NCI-H524 treated with DMSO at 0.1 percent for 48 hours (cell line): ENCODE data around the gene SERPING1.

Source experiments
- DNase-seq: peaks from one replicate; lab custom pipeline; 2025; lab: John Stamatoyannopoulos, UW

The SERPING1 gene

DNA sequence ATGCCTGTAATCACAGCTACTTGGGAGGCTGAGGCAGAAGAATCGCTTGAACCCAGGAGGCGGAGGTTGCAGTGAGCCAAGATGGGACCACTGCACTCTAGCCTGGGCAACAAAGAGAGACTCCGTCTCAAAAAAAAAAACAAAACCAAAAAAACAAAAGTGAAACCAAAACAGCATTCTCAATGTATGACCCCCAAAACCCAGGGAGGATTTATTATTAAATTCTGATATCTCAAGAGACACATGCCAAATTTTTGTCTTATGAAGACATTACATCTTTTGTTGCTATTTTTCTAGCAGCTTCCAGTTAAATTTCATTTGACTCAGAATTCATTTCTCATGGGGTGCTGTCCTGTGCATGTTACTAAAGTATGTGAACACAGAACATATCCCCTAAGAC lies 55.2 kb downstream of the SERPING1 start:
- DNase-seq = no peak

- DNase-seq = no peak
Measured at GRCh38 chr11:57653163-57653562, 55.7 kb downstream of the SERPING1 start.

GRCh38 chr11:57656885-57657193 lies 59.4 kb downstream of the SERPING1 start:
- no peak for DNase-seq

- peak; percentile 93 for DNase-seq
Measured at GRCh38 chr11:57657194-57658022, 59.9 kb downstream of the SERPING1 start, which contains the start of gene CLP1. TSS of gene CLP1 (plus strand) at chr11:57657762. CDS start at chr11:57659477, 1,715 bp downstream.

DNA sequence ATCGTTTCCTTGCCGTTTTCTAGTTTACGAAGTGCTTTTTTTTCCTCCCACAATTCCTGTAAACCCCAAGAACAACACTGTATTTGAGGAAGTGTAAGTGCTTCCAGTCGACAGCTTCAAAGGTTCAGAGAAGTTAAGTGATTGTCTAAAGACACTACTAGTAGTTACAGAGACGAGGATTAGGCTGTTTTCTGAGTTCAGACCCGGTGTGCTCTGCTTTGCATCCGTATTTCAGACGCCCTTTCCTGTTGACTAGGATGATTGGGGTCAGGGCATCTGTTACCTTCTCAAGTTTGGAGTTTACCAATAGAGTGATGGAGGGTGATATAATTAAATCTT lies 60.5 kb downstream of the SERPING1 start:
- DNase-seq = no peak

DNA sequence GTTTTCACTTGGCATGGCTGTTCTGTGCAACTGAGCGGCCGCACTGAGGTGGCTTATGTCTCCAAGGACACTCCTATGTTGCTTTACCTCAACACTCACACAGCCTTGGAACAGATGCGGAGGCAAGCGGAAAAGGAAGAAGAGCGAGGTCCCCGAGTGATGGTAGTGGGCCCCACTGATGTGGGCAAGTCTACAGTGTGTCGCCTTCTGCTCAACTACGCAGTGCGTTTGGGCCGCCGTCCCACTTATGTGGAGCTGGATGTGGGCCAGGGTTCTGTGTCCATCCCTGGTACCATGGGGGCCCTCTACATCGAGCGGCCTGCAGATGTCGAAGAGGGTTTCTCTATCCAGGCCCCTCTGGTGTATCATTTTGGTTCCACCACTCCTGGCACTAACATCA lies 62.2 kb downstream of the SERPING1 start:
- DNase-seq = no peak

DNA sequence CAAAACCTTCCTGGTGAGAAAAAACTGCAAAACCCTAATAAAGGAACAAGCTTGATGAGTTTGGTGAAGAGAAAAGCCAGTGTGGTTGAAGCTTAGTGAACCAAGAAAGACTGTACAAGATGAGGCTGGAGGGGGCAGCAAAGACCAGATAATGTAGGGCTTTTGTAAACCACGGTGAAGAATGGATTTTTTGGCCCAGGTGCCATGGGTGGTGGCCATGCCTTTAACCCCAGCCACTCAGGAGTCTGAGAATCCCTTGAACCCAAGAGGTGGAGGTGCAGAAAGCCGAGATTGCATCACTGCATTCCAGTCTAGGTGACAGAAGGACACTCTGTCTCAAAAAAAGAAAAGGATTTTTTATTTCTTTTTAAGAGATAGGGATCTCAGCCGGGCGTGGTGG lies 65.4 kb downstream of the SERPING1 start:
- no peak for DNase-seq

DNA sequence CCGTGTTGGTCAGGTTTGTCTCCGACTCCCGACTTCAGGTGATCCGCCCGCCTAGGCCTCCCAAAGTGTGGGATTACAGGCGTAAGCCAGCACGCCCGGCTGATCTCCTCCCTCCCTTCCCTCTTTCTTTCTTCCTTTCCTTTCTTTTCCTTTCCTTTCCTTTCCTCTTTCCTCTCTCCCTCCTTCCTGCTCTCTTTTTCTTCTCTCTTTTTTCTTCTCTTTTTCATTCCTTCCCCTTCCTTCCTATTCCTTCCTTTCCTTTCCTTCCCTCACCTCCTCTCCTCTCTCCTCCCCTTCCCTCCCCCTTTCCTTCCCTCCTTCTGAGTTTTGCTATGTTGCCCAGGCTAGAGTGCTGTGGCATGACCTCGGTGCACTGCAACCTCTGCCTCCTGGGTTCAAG lies 66.5 kb downstream of the SERPING1 start:
- DNase-seq = no peak
